ENCODE results near the gene SOBP.

Gene SOBP

DNA sequence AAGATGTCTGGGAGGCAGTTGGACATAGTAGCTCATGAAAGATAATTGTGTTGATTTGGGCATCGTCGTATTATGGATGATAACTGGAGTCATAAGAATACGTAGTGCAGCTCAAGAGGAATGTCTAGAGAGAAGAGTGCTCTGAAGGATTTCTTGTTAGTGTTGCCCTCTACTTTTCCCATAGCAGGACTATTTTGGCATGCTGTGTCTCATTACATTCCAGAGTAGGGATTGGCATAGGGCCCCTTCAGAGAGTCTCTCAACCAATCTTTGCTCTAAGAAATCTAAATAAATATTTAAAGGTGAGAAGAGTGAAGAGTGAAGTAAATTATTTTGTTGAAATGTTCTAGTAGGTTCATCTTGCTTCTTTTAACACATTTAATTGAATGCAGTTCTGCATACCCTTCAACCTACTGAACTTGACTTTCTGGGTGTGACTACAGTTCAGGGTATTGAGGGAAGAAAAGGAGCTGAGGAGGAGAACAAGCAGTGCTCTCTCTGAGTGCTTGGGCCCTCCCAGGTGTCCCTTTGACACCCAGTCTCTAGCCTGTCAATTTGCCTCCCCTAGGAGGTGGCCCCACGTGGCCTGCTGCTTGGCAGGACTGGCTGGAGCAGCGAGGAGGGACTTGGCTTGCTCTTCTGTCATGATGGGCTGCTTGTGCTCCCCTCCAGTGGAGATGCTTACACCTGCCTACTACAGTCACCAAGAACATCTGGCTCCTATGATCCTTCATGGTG is 33.3 kb downstream of the SOBP start:
- no peak overlapping the region for H2AFZ ChIP-seq (ENCODE audit: low read depth, low read length)
- no peaks in the 10 kb centered on the region for H3K9me3 ChIP-seq (ENCODE audit: insufficient read depth, low read length)
- H3K4me1 ChIP-seq (ENCODE audit: low read length) = peaks cover 7% of the 10 kb centered on the region; the same call in 1 of the 2 replicates
- H3K4me2 ChIP-seq (ENCODE audit: low read length) = no peak overlapping the region
- H3K27me3 ChIP-seq (ENCODE audit: low read depth, low read length) = no peaks in the 10 kb centered on the region
- H3K27ac ChIP-seq (ENCODE audit: low read length) = no peak overlapping the region
- TF ChIP-seq CTCF (IDR thresholded peaks at IDR 0.05; ENCODE audit: low read depth, low read length) (no peak), EZH2phosphoT487 (IDR thresholded peaks at IDR 0.05; ENCODE audit: low read depth) (no peak)
- no peak overlapping the region for H3K9ac ChIP-seq (ENCODE audit: low read length)
- no peaks in the 10 kb centered on the region for H4K20me1 ChIP-seq (ENCODE audit: insufficient read depth, low read length)
- H3K79me2 ChIP-seq (ENCODE audit: low read length) = no peaks in the 10 kb centered on the region
- H3K4me3 ChIP-seq (ENCODE audit: low read length) = no peak overlapping the region
- H3K36me3 ChIP-seq (replicated peaks; ENCODE audit: low read depth, low read length) = no peaks in the 10 kb centered on the region

GRCh38 chr6:107523794-107524193 is 33.9 kb downstream of the SOBP start:
- Histone ChIP-seq H3K4me2 (ENCODE audit: low read length) (no peak overlapping the region), H3K79me2 (ENCODE audit: low read length) (no peaks in the 10 kb centered on the region), H3K4me3 (ENCODE audit: low read length) (no peak overlapping the region), H3K36me3 (replicated peaks; ENCODE audit: low read depth, low read length) (no peaks in the 10 kb centered on the region), H3K9me3 (ENCODE audit: insufficient read depth, low read length) (no peaks in the 10 kb centered on the region), H3K4me1 (ENCODE audit: low read length) (peaks cover 7% of the 10 kb centered on the region; the same call in 1 of the 2 replicates), H4K20me1 (ENCODE audit: insufficient read depth, low read length) (no peaks in the 10 kb centered on the region), H3K9ac (ENCODE audit: low read length) (no peak overlapping the region), H3K27ac (ENCODE audit: low read length) (no peak overlapping the region), H2AFZ (ENCODE audit: low read depth, low read length) (no peak overlapping the region), H3K27me3 (ENCODE audit: low read depth, low read length) (no peaks in the 10 kb centered on the region)
- TF ChIP-seq EZH2phosphoT487 (IDR thresholded peaks at IDR 0.05; ENCODE audit: low read depth) (no peak), CTCF (IDR thresholded peaks at IDR 0.05; ENCODE audit: low read depth, low read length) (no peak)

DNA sequence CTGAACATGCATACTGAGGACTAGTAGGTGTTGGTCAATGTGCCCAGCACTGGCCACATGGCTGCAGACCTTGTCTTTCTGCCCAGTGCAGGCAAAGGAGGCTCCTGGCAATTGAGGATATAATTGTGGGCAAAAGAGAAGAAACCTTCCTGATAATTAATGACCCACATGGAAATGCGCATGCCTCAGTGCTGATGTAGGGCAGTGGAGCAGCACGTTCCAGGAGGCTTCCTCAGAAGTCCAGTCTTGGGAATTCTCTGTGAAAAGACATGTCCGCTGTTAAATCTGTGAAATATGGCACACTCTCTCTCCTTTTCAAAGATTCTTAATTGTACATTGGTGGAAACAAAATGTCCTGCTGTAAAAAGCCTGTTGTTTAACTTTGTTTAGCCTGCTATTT is 34.7 kb downstream of the SOBP start:
- no peak overlapping the region for H3K4me2 ChIP-seq (ENCODE audit: low read length)
- H3K4me1 ChIP-seq (ENCODE audit: low read length) = peaks cover 7% of the 10 kb centered on the region; the same call in 1 of the 2 replicates
- no peaks in the 10 kb centered on the region for H3K36me3 ChIP-seq (replicated peaks; ENCODE audit: low read depth, low read length)
- no peak overlapping the region for H2AFZ ChIP-seq (ENCODE audit: low read depth, low read length)
- no peak overlapping the region for H3K27ac ChIP-seq (ENCODE audit: low read length)
- H3K79me2 ChIP-seq (ENCODE audit: low read length) = no peaks in the 10 kb centered on the region
- H3K27me3 ChIP-seq (ENCODE audit: low read depth, low read length) = no peaks in the 10 kb centered on the region
- no peaks in the 10 kb centered on the region for H4K20me1 ChIP-seq (ENCODE audit: insufficient read depth, low read length)
- no peak overlapping the region for H3K9ac ChIP-seq (ENCODE audit: low read length)
- TF ChIP-seq EZH2phosphoT487 (IDR thresholded peaks at IDR 0.05; ENCODE audit: low read depth) = no peak
- no peak for TF ChIP-seq CTCF (IDR thresholded peaks at IDR 0.05; ENCODE audit: low read depth, low read length)
- H3K9me3 ChIP-seq (ENCODE audit: insufficient read depth, low read length) = no peaks in the 10 kb centered on the region
- H3K4me3 ChIP-seq (ENCODE audit: low read length) = no peak overlapping the region

DNA sequence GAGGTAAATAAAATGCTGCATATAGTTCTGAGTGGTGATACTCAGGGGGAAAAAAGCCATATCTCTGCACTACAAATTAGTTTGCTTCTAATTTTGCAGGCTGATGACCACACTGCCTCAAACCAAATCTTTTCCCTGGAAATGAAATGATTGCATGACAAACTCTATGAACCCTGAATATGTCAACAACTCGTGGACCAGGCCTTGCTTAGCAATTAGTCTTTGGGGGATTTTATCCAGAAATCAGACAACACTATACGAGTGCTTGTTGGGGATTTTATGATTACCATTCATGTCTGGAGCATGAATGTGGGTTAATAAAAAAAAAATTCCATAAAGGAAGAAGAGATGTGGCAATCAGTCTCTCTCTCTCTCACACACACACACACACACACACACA is 42.0 kb downstream of the SOBP start:
- Histone ChIP-seq H3K27me3 (ENCODE audit: low read depth, low read length) (no peaks in the 10 kb centered on the region), H2AFZ (ENCODE audit: low read depth, low read length) (no peak overlapping the region), H3K4me1 (ENCODE audit: low read length) (no peaks in the 10 kb centered on the region), H3K9me3 (ENCODE audit: insufficient read depth, low read length) (no peaks in the 10 kb centered on the region), H3K36me3 (replicated peaks; ENCODE audit: low read depth, low read length) (no peaks in the 10 kb centered on the region), H3K27ac (ENCODE audit: low read length) (no peak overlapping the region), H3K79me2 (ENCODE audit: low read length) (no peaks in the 10 kb centered on the region), H3K9ac (ENCODE audit: low read length) (no peak overlapping the region), H4K20me1 (ENCODE audit: insufficient read depth, low read length) (no peaks in the 10 kb centered on the region), H3K4me2 (ENCODE audit: low read length) (no peak overlapping the region), H3K4me3 (ENCODE audit: low read length) (no peak overlapping the region)
- TF ChIP-seq EZH2phosphoT487 (IDR thresholded peaks at IDR 0.05; ENCODE audit: low read depth) (no peak), CTCF (IDR thresholded peaks at IDR 0.05; ENCODE audit: low read depth, low read length) (no peak)
